Upper lobe of left lung (tissue), 4 donors: ENCODE results near the gene TESPA1.

ENCODE experiments used
- CTCF ChIP-seq, 6 experiments: fragments of 450-650 bp in 4 of 6; fragments of 200-600 bp in 2 of 6; sonication (generic) in 2 of 6; IDR thresholded peaks; one replicate each; pipeline ENCODE4 v1.5.1; 2016 to 2019; ENCODE audit warnings: antibody characterized with exemption in 6 of 6
- EP300 ChIP-seq, 4 donors: sonication (generic); formaldehyde crosslinking; IDR thresholded peaks; one replicate each; pipeline ENCODE4 v1.5.1; 2017; ENCODE audit warnings: antibody characterized with exemption in 4 of 4, control low read depth in 2 of 4

GRCh38 chr12:55019784-55020183, 35.2 kb upstream of the TESPA1 start, which contains the start of gene NEUROD4:
- TF ChIP-seq CTCF (IDR thresholded peaks at IDR 0.05) (no peak), EP300 (IDR thresholded peaks at IDR 0.05) (no peak)
